ENCODE data around the gene OGFR.

OGFR gene

DNA sequence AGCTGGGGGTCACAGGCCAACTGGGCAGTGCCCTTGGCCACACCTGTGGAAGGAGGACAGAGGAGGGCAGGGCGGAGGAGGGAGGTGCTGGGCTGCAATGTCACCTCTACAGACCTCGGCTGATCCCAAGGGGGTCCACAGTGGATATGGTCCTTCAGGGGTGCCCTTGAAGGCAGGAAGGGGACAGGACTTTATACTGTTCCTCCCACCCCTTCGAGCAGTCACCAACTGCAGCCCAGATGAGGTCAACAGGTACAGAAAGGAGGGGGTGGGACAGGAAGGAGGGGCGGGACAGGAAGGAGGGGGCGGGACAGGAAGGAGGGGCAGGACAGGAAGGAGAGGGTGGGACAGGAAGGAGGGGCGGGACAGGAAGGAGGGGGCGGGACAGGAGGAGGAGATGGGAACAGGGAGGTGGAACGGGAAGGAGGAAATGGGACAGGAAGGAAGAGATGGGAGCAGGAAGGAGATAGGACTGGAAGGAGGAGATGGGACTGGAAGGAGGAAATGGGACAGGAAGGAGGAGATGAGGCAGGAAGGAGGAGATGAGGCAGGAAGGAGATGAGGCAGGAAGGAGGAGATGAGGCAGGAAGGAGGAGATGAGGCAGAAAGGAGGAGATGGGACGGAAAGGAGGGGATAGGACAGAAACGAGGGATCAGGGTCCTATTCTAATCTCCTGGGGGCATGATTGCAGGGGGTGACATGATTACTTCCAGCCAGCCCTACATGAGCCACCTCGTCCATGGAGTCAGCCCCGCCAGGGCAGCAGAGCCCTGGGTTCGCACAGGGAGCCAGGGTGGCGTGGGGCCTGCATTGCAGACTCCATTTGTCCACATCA lies 27.7 kb upstream of the OGFR start (continued):
- TF ChIP-seq, protein P1, sequence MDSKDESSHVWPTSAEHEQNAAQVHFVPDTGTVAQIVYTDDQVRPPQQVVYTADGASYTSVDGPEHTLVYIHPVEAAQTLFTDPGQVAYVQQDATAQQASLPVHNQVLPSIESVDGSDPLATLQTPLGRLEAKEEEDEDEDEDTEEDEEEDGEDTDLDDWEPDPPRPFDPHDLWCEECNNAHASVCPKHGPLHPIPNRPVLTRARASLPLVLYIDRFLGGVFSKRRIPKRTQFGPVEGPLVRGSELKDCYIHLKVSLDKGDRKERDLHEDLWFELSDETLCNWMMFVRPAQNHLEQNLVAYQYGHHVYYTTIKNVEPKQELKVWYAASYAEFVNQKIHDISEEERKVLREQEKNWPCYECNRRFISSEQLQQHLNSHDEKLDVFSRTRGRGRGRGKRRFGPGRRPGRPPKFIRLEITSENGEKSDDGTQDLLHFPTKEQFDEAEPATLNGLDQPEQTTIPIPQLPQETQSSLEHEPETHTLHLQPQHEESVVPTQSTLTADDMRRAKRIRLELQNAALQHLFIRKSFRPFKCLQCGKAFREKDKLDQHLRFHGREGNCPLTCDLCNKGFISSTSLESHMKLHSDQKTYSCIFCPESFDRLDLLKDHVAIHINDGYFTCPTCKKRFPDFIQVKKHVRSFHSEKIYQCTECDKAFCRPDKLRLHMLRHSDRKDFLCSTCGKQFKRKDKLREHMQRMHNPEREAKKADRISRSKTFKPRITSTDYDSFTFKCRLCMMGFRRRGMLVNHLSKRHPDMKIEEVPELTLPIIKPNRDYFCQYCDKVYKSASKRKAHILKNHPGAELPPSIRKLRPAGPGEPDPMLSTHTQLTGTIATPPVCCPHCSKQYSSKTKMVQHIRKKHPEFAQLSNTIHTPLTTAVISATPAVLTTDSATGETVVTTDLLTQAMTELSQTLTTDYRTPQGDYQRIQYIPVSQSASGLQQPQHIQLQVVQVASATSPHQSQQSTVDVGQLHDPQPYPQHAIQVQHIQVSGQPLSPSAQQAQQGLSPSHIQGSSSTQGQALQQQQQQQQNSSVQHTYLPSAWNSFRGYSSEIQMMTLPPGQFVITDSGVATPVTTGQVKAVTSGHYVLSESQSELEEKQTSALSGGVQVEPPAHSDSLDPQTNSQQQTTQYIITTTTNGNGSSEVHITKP (tag by site-specific recombination; IDR thresholded peaks at IDR 0.05) = no peak
- peak; percentile 90 for TF ChIP-seq SCRT1 (tag by site-specific recombination; IDR thresholded peaks at IDR 0.05; ENCODE audit: borderline replicate concordance)
- no peak for TF ChIP-seq ZNF501 (tag by site-specific recombination; IDR thresholded peaks at IDR 0.05)
- no peak for TF ChIP-seq FEZF1 (tag by site-specific recombination; IDR thresholded peaks at IDR 0.05)
- TF ChIP-seq REPIN1 (tag by site-specific recombination; IDR thresholded peaks at IDR 0.05; ENCODE audit: low read depth) = no peak
- TF ChIP-seq, protein P2, sequence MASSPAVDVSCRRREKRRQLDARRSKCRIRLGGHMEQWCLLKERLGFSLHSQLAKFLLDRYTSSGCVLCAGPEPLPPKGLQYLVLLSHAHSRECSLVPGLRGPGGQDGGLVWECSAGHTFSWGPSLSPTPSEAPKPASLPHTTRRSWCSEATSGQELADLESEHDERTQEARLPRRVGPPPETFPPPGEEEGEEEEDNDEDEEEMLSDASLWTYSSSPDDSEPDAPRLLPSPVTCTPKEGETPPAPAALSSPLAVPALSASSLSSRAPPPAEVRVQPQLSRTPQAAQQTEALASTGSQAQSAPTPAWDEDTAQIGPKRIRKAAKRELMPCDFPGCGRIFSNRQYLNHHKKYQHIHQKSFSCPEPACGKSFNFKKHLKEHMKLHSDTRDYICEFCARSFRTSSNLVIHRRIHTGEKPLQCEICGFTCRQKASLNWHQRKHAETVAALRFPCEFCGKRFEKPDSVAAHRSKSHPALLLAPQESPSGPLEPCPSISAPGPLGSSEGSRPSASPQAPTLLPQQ (tag by site-specific recombination; IDR thresholded peaks at IDR 0.05) = no peak
- TF ChIP-seq ZNF548 (tag by site-specific recombination; IDR thresholded peaks at IDR 0.05) = no peak
- TF ChIP-seq ZBTB48 (tag by site-specific recombination; IDR thresholded peaks at IDR 0.05) = no peak
- TF ChIP-seq ZNF48 (tag by site-specific recombination; IDR thresholded peaks at IDR 0.05) = no peak
- no peak for TF ChIP-seq ZNF658 (tag by site-specific recombination; IDR thresholded peaks at IDR 0.05)
- TF ChIP-seq ZBTB1 (tag by site-specific recombination; IDR thresholded peaks at IDR 0.05) = no peak
- TF ChIP-seq, protein P3, sequence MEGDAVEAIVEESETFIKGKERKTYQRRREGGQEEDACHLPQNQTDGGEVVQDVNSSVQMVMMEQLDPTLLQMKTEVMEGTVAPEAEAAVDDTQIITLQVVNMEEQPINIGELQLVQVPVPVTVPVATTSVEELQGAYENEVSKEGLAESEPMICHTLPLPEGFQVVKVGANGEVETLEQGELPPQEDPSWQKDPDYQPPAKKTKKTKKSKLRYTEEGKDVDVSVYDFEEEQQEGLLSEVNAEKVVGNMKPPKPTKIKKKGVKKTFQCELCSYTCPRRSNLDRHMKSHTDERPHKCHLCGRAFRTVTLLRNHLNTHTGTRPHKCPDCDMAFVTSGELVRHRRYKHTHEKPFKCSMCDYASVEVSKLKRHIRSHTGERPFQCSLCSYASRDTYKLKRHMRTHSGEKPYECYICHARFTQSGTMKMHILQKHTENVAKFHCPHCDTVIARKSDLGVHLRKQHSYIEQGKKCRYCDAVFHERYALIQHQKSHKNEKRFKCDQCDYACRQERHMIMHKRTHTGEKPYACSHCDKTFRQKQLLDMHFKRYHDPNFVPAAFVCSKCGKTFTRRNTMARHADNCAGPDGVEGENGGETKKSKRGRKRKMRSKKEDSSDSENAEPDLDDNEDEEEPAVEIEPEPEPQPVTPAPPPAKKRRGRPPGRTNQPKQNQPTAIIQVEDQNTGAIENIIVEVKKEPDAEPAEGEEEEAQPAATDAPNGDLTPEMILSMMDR (tag by site-specific recombination; IDR thresholded peaks at IDR 0.05) = no peak
- peak; percentile 60 for TF ChIP-seq ZFHX2 (tag by site-specific recombination; conservative IDR thresholded peaks at IDR 0.05)
- TF ChIP-seq ZNF2 (tag by site-specific recombination; IDR thresholded peaks at IDR 0.05) = no peak
- TF ChIP-seq MZF1 (tag by site-specific recombination; IDR thresholded peaks at IDR 0.05; ENCODE audit: borderline replicate concordance) = no peak
- TF ChIP-seq, protein P4, sequence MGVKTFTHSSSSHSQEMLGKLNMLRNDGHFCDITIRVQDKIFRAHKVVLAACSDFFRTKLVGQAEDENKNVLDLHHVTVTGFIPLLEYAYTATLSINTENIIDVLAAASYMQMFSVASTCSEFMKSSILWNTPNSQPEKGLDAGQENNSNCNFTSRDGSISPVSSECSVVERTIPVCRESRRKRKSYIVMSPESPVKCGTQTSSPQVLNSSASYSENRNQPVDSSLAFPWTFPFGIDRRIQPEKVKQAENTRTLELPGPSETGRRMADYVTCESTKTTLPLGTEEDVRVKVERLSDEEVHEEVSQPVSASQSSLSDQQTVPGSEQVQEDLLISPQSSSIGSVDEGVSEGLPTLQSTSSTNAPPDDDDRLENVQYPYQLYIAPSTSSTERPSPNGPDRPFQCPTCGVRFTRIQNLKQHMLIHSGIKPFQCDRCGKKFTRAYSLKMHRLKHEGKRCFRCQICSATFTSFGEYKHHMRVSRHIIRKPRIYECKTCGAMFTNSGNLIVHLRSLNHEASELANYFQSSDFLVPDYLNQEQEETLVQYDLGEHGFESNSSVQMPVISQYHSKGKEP (tag by site-specific recombination; IDR thresholded peaks at IDR 0.05) = no peak
- TF ChIP-seq ZNF335 (tag by site-specific recombination; conservative IDR thresholded peaks at IDR 0.05) = peak; percentile 42; the same call in 1 of the 2 replicates
- TF ChIP-seq, protein P5, sequence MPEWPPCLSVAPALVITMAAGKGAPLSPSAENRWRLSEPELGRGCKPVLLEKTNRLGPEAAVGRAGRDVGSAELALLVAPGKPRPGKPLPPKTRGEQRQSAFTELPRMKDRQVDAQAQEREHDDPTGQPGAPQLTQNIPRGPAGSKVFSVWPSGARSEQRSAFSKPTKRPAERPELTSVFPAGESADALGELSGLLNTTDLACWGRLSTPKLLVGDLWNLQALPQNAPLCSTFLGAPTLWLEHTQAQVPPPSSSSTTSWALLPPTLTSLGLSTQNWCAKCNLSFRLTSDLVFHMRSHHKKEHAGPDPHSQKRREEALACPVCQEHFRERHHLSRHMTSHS (tag by site-specific recombination; IDR thresholded peaks at IDR 0.05) = no peak
- TF ChIP-seq ZSCAN23 (tag by site-specific recombination; IDR thresholded peaks at IDR 0.05) = no peak
- TF ChIP-seq, protein P6, sequence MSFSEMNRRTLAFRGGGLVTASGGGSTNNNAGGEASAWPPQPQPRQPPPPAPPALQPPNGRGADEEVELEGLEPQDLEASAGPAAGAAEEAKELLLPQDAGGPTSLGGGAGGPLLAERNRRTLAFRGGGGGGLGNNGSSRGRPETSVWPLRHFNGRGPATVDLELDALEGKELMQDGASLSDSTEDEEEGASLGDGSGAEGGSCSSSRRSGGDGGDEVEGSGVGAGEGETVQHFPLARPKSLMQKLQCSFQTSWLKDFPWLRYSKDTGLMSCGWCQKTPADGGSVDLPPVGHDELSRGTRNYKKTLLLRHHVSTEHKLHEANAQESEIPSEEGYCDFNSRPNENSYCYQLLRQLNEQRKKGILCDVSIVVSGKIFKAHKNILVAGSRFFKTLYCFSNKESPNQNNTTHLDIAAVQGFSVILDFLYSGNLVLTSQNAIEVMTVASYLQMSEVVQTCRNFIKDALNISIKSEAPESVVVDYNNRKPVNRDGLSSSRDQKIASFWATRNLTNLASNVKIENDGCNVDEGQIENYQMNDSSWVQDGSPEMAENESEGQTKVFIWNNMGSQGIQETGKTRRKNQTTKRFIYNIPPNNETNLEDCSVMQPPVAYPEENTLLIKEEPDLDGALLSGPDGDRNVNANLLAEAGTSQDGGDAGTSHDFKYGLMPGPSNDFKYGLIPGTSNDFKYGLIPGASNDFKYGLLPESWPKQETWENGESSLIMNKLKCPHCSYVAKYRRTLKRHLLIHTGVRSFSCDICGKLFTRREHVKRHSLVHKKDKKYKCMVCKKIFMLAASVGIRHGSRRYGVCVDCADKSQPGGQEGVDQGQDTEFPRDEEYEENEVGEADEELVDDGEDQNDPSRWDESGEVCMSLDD (tag by site-specific recombination; IDR thresholded peaks at IDR 0.05) = 0 out of 2 replicates have a peak, but pooled peaks have one; percentile 50
- TF ChIP-seq HOXC10 (CRISPR knock-in tag; IDR thresholded peaks at IDR 0.05) = no peak
- TF ChIP-seq, protein P7, sequence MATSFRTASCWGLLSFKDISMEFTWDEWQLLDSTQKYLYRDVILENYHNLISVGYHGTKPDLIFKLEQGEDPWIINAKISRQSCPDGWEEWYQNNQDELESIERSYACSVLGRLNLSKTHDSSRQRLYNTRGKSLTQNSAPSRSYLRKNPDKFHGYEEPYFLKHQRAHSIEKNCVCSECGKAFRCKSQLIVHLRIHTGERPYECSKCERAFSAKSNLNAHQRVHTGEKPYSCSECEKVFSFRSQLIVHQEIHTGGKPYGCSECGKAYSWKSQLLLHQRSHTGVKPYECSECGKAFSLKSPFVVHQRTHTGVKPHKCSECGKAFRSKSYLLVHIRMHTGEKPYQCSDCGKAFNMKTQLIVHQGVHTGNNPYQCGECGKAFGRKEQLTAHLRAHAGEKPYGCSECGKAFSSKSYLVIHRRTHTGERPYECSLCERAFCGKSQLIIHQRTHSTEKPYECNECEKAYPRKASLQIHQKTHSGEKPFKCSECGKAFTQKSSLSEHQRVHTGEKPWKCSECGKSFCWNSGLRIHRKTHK (tag by site-specific recombination; IDR thresholded peaks at IDR 0.05) = no peak
- TF ChIP-seq, protein P8, sequence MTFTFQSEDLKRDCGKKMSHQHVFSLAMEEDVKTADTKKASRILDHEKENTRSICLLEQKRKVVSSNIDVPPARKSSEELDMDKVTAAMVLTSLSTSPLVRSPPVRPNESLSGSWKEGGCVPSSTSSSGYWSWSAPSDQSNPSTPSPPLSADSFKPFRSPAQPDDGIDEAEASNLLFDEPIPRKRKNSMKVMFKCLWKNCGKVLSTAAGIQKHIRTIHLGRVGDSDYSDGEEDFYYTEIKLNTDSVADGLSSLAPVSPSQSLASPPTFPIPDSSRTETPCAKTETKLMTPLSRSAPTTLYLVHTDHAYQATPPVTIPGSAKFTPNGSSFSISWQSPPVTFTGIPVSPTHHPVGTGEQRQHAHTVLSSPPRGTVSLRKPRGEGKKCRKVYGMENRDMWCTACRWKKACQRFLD (tag by site-specific recombination; IDR thresholded peaks at IDR 0.05) = no peak
